Measurements from ENCODE around the gene BLOC1S1.

DNA sequence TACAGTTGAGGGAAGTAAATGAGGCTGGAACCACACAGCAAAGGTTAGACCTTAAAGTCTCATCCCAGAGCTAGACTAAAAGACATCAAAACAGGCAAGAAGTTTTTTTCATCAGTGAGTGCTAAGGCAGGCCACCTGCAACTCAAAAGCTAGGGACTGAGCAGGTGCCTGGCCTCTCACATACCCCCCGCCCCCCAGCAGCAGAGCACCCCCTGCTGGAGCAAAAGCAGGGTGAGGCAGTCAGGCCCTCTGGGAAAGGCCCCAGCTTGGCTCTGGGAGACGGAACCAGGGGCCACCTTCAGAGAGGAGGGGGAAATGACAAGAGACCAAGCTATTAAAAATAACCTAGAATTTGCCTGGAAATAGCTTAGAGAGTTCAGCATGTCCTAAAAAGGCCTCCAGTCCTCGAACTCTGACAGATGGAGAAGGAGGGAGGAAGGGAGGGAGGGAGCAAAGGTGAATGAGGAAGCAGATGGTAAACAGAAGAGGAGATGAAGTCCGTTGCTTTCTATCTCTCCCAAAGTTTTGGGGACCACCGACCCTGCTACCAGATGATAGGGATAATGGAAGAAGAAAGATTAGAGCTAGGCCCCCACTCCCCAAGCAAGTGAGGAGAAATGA, 10.0 kb upstream of the BLOC1S1 start:
- TF ChIP-seq, protein P1, sequence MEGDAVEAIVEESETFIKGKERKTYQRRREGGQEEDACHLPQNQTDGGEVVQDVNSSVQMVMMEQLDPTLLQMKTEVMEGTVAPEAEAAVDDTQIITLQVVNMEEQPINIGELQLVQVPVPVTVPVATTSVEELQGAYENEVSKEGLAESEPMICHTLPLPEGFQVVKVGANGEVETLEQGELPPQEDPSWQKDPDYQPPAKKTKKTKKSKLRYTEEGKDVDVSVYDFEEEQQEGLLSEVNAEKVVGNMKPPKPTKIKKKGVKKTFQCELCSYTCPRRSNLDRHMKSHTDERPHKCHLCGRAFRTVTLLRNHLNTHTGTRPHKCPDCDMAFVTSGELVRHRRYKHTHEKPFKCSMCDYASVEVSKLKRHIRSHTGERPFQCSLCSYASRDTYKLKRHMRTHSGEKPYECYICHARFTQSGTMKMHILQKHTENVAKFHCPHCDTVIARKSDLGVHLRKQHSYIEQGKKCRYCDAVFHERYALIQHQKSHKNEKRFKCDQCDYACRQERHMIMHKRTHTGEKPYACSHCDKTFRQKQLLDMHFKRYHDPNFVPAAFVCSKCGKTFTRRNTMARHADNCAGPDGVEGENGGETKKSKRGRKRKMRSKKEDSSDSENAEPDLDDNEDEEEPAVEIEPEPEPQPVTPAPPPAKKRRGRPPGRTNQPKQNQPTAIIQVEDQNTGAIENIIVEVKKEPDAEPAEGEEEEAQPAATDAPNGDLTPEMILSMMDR (IDR thresholded peaks at IDR 0.05): no peak
- TF ChIP-seq POLR2A (IDR thresholded peaks at IDR 0.05) (no peak), POLR2AphosphoS5 (IDR thresholded peaks at IDR 0.05) (no peak)

All from breast epithelium (tissue), 3 donors.